T-helper 2 cell (primary cell): ENCODE results near the gene LRRC4.

Experiments
- DNase-seq, 5 experiments: peaks; one replicate each; pipeline versions ENCODE4 v3.0.0 to v3.0.0-alpha.2; 2012 to 2022

Gene LRRC4

DNA sequence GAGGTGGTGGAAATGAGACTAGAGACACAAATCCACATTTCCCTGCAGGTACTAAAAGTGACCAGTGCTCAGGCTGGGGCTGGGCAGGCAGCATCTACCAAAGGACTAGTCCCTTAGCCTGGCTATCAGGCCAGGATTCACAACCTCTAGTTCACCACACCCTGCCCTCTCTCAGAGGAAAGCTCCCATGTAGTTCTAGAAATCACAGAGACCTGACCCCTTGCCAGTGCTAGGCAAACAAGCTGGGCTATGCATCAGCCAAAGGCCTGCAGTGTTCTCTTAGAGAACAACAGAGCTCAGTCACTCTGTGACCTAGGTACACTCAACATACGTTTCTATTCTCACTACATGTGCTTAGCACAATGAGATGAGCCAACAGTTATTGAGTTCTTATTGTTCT lies 26.7 kb upstream of the LRRC4 start:
- no peak for DNase-seq

DNA sequence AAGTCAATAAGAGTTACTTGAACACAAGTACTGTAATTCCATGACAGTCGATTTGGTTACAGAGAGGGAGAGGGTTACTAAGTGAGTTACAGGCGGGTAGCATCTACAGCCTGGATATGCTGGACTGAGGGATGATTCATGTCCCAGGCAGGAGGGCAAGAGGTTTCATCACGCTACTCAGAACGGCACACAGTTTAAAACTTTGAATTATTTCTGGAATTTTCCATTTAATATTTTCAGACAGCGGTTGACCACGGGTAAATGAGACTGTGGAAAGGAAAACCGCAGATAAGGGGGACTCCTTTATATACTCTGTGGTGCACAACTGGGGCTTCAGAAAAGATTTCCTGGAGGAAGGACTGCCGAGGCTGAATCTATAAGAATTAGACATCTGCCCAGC lies 25.7 kb upstream of the LRRC4 start:
- DNase-seq: no peak

DNA sequence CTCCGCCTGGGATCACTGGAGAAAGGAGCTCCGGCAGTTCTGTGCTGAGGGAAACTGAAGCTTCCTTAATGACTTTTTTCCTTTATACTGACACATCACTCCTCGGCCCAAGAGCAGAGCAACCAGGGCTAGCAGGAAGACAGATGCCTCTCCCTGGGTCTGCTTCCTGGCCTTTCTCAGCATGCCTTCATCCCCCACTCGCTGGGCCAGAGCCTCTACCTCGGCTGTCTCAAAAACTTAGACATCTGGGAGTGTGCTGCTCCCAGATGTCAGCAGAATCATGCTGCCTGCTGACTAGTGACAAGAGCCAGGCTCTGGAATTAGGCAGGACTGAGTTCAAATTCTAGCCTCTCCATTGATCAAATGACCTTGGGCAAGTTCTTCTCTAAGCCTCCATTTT lies 24.4 kb upstream of the LRRC4 start:
- DNase-seq: no peak

DNA sequence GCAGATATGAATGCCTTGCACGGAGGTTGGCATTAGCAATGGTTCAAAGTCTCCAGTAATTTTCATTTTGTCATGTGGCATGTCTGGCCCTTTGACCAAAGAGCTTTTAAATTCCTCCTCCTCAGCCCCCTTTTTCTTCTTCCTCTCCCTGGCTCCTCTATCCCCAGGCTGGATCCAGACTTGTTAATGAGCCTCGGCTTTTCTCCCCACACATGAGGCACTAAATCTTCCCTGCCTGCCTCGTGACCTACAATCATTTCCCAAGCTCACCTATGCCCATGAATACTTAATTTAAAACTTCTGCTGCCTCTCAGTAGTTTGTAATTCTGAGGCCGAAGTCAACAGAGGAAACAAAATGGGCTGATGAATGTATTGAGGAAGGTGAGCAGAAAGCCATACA lies 23.3 kb upstream of the LRRC4 start:
- no peak for DNase-seq

DNA sequence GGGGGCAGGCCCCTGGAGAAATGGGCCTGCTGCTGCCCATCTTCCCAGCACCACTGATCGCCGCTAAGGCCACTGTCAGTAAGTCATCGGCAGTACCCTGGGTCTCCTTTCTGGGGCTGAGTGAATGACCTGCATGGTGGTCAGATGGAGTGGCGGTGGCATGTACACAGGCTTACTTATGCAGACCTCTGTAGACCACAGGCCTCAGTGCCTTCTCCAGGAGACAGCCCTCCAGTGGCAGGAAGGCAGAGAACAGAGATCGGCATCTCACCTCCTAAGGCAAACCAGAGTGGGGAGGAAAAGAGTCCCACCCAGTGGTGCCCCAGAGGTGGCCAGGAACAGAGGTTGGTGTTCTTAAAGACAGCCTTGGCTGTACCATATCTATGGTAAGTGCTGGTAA lies 22.8 kb upstream of the LRRC4 start:
- no peak for DNase-seq

DNA sequence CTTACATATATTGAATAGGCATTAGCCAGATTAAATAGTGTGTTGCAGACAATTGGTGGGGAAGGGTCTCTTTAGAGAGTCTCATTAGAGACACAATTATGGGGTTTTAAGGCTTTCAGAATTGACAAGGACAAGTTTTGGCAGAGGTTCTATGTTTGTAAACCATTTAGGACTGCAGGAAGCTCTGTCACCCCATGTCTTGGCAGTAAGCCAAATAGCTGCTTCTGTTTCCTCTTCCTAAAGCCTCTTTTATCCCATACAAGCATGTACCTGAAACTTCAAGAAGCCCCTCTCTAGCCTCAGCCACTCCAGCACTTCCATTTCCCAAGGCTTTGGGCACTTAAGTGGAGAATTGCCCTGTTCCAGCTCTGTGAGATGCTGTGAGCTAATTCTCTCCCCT lies 21.8 kb upstream of the LRRC4 start:
- DNase-seq: peak in 1 of 5 experiments; percentile 14

DNA sequence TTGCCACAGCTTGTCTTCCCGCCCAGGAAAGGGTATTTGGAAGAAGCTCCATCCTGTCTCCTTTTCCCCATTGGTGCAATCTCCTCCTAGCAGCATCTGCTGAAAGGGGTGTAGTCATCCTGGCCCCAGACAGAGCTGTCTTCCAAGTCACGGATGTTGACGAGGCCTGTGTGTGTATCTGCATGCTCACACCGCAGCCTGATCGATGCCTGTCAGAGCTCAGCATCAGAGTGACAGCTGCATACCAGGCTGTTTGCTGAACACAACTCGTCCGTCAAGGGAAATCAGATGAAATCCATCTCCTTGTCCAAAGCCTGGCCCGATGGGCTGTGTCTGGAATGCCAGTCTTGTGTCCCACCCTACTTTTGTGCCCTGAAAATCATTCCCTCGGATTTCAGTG lies 21.2 kb upstream of the LRRC4 start:
- DNase-seq: no peak

DNA sequence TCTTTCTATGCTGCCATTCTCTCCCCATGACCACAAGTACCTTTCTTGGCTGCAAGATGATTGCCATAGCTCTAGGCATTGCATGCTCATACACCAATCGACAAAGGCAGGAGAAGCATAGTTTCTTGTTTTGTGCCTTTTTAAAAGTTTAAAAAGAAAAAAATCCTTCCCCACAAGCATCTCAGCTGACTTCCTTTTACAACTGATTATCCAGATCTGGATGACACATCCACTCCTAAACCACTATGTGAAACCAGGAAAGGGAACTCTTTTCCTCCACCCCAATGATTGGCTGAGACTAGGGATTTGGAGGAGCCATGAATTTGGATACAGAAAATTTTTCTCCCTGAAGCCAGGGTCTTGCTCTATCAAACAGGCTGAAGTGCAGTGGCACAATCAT lies 14.5 kb upstream of the LRRC4 start:
- DNase-seq: no peak

DNA sequence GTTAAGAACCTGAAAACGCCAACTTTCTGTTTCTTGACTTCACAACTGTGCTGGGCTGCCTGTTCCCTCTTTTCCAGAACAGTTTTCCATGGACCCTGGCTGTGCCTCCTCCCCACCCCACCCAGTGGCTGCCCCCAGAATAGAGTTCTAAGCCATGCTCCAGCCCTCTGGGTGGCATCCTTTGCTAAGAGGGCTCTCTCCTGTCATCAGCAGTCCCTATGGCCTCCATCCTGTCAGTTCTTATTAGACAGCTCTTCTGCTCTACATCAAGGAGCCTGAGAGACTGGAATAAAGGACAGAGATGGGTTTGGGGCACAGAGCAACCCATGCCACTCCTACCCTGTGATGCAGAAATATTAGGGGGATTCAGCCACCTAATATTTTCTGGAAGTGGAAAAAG lies 13.9 kb upstream of the LRRC4 start:
- DNase-seq: no peak

DNA sequence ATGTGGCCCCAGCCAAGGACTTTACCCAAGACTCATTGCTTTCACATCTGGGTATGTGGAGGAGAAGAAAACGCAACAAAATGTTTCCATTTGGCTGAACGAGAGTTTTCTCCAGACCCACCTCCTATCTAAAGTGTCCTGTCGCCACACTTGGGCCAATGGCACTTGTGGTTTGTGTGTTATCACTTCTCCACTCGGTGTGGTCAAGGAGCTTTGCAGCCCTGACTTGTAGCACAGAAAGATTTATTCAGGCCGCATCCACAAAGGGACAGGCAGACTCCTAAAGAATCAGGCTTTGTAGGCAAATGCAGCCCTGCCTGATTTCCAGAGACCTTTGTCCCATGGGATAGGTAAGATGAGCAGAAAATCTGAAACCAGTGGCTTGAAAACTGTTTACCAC lies 12.8 kb upstream of the LRRC4 start:
- no peak for DNase-seq

DNA sequence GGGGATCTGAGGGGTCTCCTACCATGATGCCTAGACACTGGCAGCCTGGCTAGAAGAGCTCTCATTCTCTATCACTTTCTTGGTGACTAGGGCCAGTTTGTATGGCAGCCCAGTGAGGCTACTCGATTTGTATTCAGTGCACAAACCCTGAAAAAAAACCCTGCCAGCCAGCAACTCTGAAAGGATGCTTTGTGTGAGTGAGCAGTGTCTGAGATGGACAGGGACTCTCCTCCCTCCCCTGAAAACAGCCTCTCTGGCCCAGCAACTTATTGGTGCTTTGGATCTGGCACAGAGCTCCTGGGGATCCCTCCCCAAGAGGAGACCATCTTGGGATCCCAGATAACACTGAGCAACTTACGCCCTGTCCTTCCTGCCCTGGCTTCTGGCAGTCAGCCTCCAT lies 10.8 kb upstream of the LRRC4 start:
- no peak for DNase-seq

DNA sequence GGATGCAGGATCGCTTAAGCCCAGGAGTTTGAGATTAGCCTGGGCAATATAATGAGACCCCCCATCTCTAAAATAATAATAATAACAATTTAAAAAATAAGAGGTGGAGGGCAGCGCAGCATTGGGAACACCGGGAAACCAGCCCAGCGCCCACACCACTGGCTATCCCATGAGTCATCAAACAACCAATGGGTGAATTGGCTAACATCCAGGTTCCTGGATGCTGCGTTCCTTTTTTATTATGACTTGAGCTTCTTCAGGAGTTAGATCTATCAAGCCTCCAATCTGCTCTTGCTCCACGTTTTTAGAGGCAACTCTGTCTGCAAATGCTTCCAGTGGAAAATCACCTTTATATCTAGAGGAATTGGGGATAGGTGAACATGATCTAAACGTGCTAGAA lies 10.0 kb upstream of the LRRC4 start:
- no peak for DNase-seq

DNA sequence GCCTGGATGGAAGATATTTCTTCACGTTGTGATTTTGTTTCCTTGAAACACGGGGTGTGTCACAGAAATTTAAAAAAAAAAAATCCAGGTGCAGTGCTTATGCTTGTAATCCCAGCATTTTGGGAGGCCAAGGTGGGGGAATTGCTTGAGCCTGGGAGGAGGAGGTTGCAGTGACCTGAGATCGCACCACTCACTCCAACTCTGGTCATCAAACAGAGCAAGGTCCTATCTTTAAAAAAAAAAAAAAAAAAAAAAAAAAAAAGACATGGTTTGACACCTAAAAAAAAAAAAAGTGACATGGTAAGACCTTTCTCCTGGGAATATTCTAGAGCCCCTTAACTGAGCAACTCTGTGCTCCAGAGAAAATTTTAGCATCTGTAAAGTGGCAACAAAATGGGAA lies 9.0 kb upstream of the LRRC4 start:
- DNase-seq: no peak

DNA sequence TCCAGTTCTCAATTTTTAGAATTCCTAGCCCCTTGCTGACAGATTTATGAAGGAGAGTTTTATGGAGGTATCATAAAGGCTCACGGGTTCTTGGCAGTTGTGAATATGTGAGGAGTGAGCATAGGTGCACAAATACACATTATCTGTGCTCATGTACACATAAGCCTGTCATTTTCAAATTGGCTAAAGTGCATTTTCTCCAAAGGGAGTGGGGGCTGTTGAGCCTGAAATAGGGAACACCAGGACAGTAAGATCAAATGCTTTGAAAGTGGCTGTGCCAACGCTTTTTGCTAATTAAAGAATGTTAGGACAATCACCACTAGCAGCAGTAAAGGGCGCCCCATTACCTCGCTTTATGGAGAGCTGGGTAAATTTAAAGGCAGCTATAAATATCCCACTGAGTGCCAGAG lies 8.3 kb upstream of the LRRC4 start:
- no peak for DNase-seq

DNA sequence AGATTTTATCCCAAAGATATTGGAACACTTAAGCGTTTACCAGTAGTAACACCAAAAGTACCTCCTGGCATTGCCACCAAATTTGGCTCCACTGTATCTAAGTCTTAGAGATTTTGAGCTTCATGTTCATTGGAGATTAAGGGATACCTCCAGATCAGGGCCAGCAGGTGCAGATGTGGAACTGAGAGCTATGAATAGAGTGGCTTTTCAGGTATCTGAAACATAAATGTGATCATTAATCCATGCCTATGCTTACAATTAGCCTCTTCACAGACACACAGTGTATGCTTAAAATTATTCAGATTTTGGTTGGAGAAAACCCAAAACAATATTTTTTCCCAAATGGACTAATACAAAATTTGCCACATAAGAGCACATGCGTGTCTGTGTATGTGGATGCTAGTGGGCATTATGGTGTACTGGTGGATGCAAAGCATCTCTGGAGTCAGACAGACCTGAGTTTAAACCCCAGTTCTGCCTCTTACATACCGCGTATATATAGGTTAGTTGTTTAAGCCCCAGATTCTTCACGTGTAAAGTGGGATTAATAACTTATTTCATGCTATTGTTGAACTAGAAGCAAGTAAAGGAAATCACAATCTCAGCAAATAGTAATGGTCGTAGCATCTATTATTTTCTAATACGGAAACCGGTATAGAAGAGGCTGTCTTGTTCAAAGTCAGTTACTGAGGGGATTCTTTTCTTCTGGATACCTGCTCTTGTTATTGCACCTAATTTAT lies 6.8 kb upstream of the LRRC4 start:
- no peak for DNase-seq

DNA sequence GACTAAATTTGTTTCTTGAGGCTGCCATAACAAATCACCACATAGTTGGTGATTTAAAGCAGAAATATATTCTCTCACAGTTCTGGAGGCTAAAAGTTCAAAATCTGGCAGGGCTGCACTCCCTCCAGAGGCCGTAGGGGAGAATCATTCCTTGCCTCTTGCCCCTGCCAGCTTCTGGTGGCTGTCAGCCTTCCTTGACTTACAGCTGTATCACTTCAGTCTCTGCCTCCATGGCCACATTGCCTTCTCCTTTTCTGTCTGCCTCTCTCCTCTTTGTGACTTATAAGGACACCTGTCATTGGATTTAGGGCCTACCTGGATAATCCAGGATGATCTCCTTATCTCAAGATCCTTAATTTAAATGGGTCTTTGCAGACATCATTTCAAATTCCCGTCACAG lies 5.8 kb upstream of the LRRC4 start:
- DNase-seq: no peak

DNA sequence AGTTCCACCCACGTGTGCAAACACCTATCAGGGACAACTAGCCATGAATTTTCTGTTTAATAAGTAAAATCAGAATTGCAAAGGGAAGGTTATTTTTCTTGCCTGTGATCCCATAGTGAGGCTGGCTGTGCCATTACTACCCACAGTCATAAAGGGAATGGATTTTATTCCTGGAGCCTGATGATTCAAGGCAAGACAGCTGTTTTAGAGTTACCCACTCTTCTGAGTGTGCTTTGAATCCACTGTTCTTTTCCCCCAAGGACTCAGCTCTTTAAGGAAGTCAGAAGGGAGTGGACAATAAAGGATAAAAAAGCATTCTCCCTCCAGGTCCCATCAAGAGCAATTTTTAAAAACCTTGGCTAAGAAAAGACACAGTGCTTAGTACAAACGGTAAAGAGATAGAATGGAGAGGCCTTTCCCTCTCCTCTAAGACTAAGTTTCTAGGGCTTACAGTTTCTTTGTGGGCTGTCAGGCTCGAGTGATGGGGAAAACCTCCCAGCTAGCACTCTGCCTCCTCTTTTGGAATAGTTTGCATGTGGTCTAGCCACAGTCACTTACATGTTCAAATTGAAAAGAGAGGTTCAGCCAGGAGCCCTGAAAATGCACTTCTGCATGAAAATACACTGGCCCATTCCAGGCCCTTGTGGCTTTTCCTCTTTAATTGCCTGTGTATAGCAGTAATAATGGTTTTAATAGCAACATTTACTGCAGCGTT lies 5.1 kb upstream of the LRRC4 start:
- no peak for DNase-seq

DNA sequence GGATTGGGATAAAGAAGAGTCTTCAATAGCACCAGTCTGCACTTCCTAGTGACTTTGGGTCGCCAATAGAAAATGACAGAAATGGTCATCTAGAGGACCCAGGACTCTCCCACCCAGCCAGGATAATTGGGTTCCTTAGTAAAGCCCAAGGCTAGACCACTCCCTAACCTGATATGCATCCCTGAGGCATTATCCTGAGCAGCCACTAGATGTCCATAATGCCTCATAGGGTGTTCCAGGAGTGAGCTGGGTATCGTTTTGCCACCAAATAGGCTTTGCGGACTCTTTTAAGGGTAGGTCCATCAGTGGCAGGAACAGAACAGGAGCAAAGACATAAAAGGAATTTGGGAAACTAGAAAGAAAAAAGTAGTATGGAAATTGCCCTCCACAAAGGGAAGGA lies 4.5 kb upstream of the LRRC4 start:
- DNase-seq: no peak

DNA sequence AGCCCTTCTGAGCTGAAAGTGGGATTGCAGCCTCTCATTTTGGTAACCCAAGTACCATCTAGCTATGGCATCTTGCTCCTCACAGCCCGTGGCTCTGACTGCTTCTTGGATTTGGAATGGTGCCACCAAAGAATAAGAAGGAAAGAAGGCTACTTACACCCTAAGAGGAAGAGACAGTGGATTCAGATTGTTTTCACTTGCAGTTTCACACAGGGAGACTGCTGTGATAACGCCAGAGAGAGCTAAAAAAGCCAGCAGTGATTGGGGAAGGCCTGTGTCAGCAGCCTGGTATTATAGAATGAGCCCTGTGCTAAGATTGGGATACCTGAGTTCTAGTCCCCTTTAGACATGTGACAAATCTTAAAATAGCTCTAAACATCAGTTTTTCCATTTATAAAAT lies 3.6 kb upstream of the LRRC4 start:
- DNase-seq: no peak

DNA sequence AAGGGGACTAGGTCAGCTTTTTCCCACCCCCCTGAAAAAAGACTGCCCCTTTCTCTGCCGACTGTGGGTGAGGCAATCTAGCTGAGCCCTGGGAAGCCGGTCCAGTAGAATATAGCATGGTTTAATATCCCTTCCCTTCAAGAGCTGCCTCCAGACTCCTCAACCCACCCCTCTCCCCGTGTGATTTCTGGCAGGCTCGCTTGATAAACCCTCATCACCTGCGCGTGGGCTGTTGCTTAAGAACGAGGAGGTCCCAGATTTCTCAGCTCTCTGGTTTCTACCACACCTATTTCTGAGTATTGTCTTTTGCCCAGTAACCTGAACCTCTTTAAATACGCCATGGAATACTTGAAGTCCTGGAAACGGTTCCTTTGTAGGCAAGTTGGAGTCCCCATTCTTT lies 2.0 kb upstream of the LRRC4 start:
- no peak for DNase-seq

DNA sequence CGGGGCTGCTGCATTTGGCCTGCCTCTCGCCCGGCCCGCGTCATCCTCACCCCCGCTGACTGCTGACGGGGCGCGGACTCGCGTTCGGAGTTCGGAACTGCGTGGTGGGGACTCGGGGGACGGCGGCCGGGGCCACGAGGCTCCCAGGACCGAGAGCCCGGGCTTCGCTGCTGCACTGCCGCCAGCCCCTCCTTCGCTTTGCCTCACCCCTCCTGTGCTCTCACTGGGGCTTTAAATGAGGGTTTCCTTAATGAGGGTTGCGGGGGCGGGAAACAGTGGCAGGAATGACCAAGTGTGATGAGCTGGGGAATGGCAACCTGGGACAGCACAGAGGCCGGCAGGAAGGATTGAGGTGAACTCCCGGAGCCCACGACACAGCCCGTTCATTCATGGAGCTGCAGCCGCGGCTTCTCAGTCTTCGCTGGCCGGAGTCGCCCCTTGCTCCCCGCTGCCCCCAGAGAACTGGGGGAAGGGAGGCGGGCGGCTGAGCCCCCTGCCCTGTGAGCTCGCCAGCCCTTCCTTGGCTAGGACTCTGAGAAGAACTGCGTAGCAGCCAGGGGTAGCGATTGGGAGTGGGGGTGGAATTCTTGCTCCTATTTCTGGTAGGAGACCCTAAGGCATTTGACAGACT lies 1.5 kb upstream of the LRRC4 start:
- no peak for DNase-seq

DNA sequence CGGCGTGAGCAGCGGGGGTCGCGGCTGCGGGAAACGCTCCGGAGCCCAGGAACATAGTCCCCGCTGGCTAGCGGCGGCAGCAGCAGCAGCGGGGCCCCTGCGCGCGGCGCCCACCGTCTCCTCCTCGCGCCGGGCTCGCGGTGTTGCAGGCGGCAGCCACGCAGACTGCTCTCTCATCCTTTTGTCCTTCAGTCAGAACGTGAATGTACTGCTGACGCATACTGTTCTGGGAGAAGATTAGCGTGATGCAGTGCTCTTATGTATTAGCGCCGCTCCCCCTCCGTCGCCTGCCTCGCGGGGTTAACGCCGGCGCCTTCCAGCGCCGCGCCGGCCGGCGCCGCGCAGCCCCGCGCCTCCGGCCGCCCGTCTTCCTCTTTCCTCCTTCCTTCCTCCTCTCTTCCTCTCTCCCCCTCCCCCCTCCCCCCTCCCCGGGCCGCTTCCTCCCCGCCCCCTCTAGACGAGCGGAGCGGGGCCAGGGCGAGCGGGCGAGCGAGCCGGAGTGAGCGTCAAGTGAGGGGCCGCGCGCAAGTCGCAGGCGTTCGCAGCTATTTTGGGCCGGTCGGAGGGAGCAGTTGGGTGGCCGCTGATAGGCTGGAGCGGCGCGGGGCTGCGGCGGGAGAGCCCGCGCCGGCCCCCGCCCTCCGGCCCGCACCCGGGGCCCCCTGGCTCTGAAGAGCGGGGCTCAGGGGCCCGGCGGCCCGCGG lies 816 bp upstream of the LRRC4 start:
- peak in 4 of 5 experiments; percentile 17 to 83 (median 38) for DNase-seq

DNA sequence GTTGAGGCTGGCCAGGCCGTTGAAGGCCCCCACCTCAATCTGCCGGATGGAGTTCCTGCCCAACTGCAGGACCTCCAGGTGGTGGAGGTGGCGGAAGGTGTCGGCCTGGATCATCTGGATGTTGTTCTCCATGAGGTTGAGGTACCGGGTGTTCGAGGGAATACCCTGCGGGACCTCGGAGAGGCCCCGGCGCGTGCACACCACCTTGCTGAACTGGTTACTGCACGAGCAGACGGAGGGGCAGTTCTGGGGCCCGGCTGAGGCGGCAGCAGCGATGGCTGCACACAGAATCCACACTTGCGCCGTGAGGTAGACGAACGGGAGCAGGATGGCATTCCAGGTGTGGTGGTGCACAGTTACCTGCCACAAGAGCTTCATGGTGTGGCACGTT lies 979 bp downstream of the LRRC4 start:
- DNase-seq: no peak
